HepG2 (cell line): ENCODE data around the gene PLA2G2A. TPM values are rescaled to one million over a fixed set of nuclear protein-coding genes. Genes with fewer than 3 reads are reported as not detected.

Source experiments
- ARNT2 ChIP-seq: sonication (generic); formaldehyde crosslinking; IDR thresholded peaks from 2 replicates; pipeline ENCODE4 v1.8.0; 2022; ENCODE audit warnings: mild to moderate bottlenecking, low read depth, missing genetic modification reagents, moderate library complexity
- CBX5 ChIP-seq: sonication (generic); formaldehyde crosslinking; IDR thresholded peaks from 2 replicates; pipeline ENCODE4 v1.4.0; 2020; ENCODE audit warnings: missing genetic modification reagents, borderline replicate concordance
- CTCF ChIP-seq: sonication (generic); formaldehyde crosslinking; IDR thresholded peaks from 2 replicates; pipeline ENCODE4 v1.5.0; 2020; ENCODE audit warnings: mild to moderate bottlenecking, missing genetic modification reagents, moderate library complexity
- EZH2 ChIP-seq: conservative IDR thresholded peaks from 2 replicates; pipeline ENCODE4 v1.6.1; 2012; ENCODE audit warnings: mild to moderate bottlenecking, low read depth, low read length, moderate library complexity
- GABPA ChIP-seq, 2 experiments: IDR thresholded peaks; 2 replicates each; pipeline ENCODE4 v1.6.1; 2011 to 2016; ENCODE audit warnings: low read depth in 2 of 2, low read length in 1 of 2, missing biosample characterization in 1 of 2, missing genetic modification characterization in 1 of 2
- HHEX ChIP-seq: IDR thresholded peaks from 2 replicates; pipeline ENCODE4 v1.6.1; 2016; ENCODE audit warnings: control low read depth
- HNRNPH1 ChIP-seq: fragments of 200-400 bp; formaldehyde crosslinking; optimal IDR thresholded peaks from 2 replicates; pipeline ENCODE3; 2017; ENCODE audit warnings: mild to moderate bottlenecking, low read depth, low read length
- KMT2A ChIP-seq: sonication (generic); formaldehyde crosslinking; IDR thresholded peaks from 2 replicates; pipeline ENCODE4 v1.4.0; 2020; ENCODE audit warnings: missing genetic modification reagents
- MATR3 ChIP-seq: sonication (generic); formaldehyde crosslinking; IDR thresholded peaks from 2 replicates; pipeline ENCODE4 v1.4.0; 2020; ENCODE audit warnings: missing genetic modification reagents
- NPAS2 ChIP-seq: sonication (generic); formaldehyde crosslinking; IDR thresholded peaks from 2 replicates; pipeline ENCODE4 v1.8.0; 2022; ENCODE audit warnings: mild to moderate bottlenecking, missing genetic modification reagents, borderline replicate concordance
- POLR2AphosphoS5 ChIP-seq: IDR thresholded peaks from 2 replicates; pipeline ENCODE4 v1.6.1; 2012; ENCODE audit warnings: low read depth, low read length
- RNF2 ChIP-seq: fragments of 450-650 bp; conservative IDR thresholded peaks from 2 replicates; pipeline ENCODE4 v1.6.1; 2016; ENCODE audit warnings: low read depth
- SMYD3 ChIP-seq: sonication (generic); formaldehyde crosslinking; IDR thresholded peaks from 2 replicates; pipeline ENCODE4 v1.8.1; 2023; ENCODE audit warnings: mild to moderate bottlenecking, missing genetic modification reagents
- SRSF1 ChIP-seq: fragments of 200-400 bp; formaldehyde crosslinking; optimal IDR thresholded peaks from 2 replicates; pipeline ENCODE3; 2017; ENCODE audit warnings: mild to moderate bottlenecking, low read depth, low read length, moderate library complexity
- STAT6 ChIP-seq: sonication (generic); formaldehyde crosslinking; IDR thresholded peaks from 2 replicates; pipeline ENCODE4 v1.4.0; 2020; ENCODE audit warnings: missing genetic modification reagents, mild to moderate bottlenecking, borderline replicate concordance
- XBP1 ChIP-seq: sonication (generic); formaldehyde crosslinking; IDR thresholded peaks from 2 replicates; pipeline ENCODE4 v1.5.0; 2020; ENCODE audit warnings: missing genetic modification reagents
- ZNF253 ChIP-seq: sonication (generic); formaldehyde crosslinking; IDR thresholded peaks from 2 replicates; pipeline ENCODE4 v1.8.0; 2022; ENCODE audit warnings: mild to moderate bottlenecking, missing genetic modification reagents, borderline replicate concordance
- ZNF292 ChIP-seq: sonication (generic); formaldehyde crosslinking; IDR thresholded peaks from 2 replicates; pipeline ENCODE4 v1.8.1; 2022; ENCODE audit warnings: mild to moderate bottlenecking, low read depth, missing genetic modification reagents, borderline replicate concordance
- ZNF383 ChIP-seq: sonication (generic); formaldehyde crosslinking; IDR thresholded peaks from 2 replicates; pipeline ENCODE4 v1.4.0; 2020; ENCODE audit warnings: missing genetic modification reagents, mild to moderate bottlenecking, borderline replicate concordance
- ZNF558 ChIP-seq: sonication (generic); formaldehyde crosslinking; IDR thresholded peaks from 2 replicates; pipeline ENCODE4 v1.9.0; 2022; ENCODE audit warnings: mild to moderate bottlenecking, missing genetic modification reagents, borderline replicate concordance
- ZNF614 ChIP-seq: IDR thresholded peaks from 2 replicates; pipeline ENCODE4 v1.6.1; 2018; ENCODE audit warnings: missing biosample characterization, missing genetic modification reagents, inconsistent platforms, borderline replicate concordance
- ZNF720 ChIP-seq: sonication (generic); formaldehyde crosslinking; IDR thresholded peaks from 2 replicates; pipeline ENCODE4 v1.4.0; 2020; ENCODE audit warnings: missing genetic modification reagents
- ZSCAN25 ChIP-seq: sonication (generic); formaldehyde crosslinking; IDR thresholded peaks from 2 replicates; pipeline ENCODE4 v1.8.0; 2022; ENCODE audit warnings: mild to moderate bottlenecking, missing genetic modification reagents
- polyA plus RNA-seq, 8 experiments: library from polyadenylated mRNA; depleted of rRNA in 3 of 8; stranded (reverse) in 7 of 8; unstranded in 1 of 8; fragments of >200 nt; fragmentation: Illumina TruSeq in 4 of 8; extraction: Trizol in 4 of 8; gene quantifications; 2 replicates each; pipeline versions ENCODE4 v1.2.1 to v1.2.3, GENCODE V29; 2011 to 2016; ENCODE audit warnings: low read depth in 4 of 8, missing spikeins in 1 of 8, mixed read lengths in 1 of 8; ENCODE audit not compliant: insufficient read depth in 1 of 8
- total RNA-seq, 5 experiments: library from RNA; depleted of rRNA; stranded (reverse); fragments of >200 nt; fragmentation: Illumina TruSeq; extraction: Trizol; gene quantifications; 2 replicates each; pipeline ENCODE4 v1.2.3, GENCODE V29; 2016; ENCODE audit warnings: low read depth in 1 of 5
- TF ChIP-seq, protein P1 (sequence below): sonication (generic); formaldehyde crosslinking; IDR thresholded peaks from 2 replicates; pipeline ENCODE4 v1.4.0; 2020; ENCODE audit warnings: missing genetic modification reagents
- TF ChIP-seq, protein P2 (sequence below): sonication (generic); formaldehyde crosslinking; IDR thresholded peaks from 2 replicates; pipeline ENCODE4 v1.5.0; 2020; ENCODE audit warnings: mild to moderate bottlenecking, missing genetic modification reagents

PLA2G2A gene
- total and polyA plus RNA-seq, 2 of the 13 experiments (the other 11 are each of a cell fraction or from before 2014, with no cell fraction given) = 0.35 to 30.3 TPM

GRCh38 chr1:19974822-19975416 lies 4.5 kb downstream of the PLA2G2A start (continued):
- TF ChIP-seq HHEX (no peak), SRSF1 (no peak), ZNF253 (CRISPR knock-in tag) (no peak), KMT2A (CRISPR knock-in tag) (no peak), ZNF292 (no peak; the same call in 1 of the 2 replicates), HNRNPH1 (no peak), GABPA (IDR thresholded peaks at IDR 0.05; ENCODE audit: low read depth, low read length) (no peak), GABPA (CRISPR knock-in tag; IDR thresholded peaks at IDR 0.05; ENCODE audit: low read depth) (no peak), POLR2AphosphoS5 (no peak), ARNT2 (CRISPR knock-in tag) (no peak), MATR3 (CRISPR knock-in tag) (no peak), ZNF614 (CRISPR knock-in tag) (peak; percentile 51; the same call in 1 of the 2 replicates), CBX5 (CRISPR knock-in tag) (no peak; the same call in 1 of the 2 replicates), XBP1 (no peak), ZSCAN25 (no peak), NPAS2 (CRISPR knock-in tag) (no peak), SMYD3 (no peak), STAT6 (no peak), ZNF720 (CRISPR knock-in tag) (no peak), CTCF (CRISPR knock-in tag) (peak; percentile 95), ZNF558 (CRISPR knock-in tag) (no peak), RNF2 (no peak), ZNF383 (CRISPR knock-in tag) (no peak), EZH2 (no peak)
- TF ChIP-seq, protein P1, sequence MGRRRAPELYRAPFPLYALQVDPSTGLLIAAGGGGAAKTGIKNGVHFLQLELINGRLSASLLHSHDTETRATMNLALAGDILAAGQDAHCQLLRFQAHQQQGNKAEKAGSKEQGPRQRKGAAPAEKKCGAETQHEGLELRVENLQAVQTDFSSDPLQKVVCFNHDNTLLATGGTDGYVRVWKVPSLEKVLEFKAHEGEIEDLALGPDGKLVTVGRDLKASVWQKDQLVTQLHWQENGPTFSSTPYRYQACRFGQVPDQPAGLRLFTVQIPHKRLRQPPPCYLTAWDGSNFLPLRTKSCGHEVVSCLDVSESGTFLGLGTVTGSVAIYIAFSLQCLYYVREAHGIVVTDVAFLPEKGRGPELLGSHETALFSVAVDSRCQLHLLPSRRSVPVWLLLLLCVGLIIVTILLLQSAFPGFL (CRISPR knock-in tag) = no peak
- TF ChIP-seq, protein P2, sequence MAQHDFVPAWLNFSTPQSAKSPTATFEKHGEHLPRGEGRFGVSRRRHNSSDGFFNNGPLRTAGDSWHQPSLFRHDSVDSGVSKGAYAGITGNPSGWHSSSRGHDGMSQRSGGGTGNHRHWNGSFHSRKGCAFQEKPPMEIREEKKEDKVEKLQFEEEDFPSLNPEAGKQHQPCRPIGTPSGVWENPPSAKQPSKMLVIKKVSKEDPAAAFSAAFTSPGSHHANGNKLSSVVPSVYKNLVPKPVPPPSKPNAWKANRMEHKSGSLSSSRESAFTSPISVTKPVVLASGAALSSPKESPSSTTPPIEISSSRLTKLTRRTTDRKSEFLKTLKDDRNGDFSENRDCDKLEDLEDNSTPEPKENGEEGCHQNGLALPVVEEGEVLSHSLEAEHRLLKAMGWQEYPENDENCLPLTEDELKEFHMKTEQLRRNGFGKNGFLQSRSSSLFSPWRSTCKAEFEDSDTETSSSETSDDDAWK (CRISPR knock-in tag) = no peak
